H9 (cell line): ENCODE data around the gene GNAS. TPM values are rescaled to one million over a fixed set of nuclear protein-coding genes. Genes with fewer than 3 reads are reported as not detected.

Experiments
- DNase-seq: peaks from one replicate; pipeline ENCODE4 v3.0.0-alpha.2; 2017
- H2AFZ ChIP-seq: one replicate; pipeline ENCODE4 v1.6.1; 2013; ENCODE audit warnings: mild to moderate bottlenecking, low read length, control low read depth, moderate library complexity
- H2AK5ac ChIP-seq: 2 replicates; pipeline ENCODE4 v1.6.1; 2013; ENCODE audit warnings: low read length, control low read depth, mixed read lengths; ENCODE audit not compliant: insufficient read length
- H2BK120ac ChIP-seq: one replicate; pipeline ENCODE4 v1.6.1; 2013; ENCODE audit warnings: low read depth, mild to moderate bottlenecking, low read length, control low read depth, inconsistent platforms; ENCODE audit not compliant: poor library complexity, severe bottlenecking
- H2BK12ac ChIP-seq: 2 replicates; pipeline ENCODE4 v1.6.1; 2013; ENCODE audit warnings: low read length, control low read depth, mixed read lengths, low read depth; ENCODE audit not compliant: insufficient read length
- H2BK15ac ChIP-seq: 2 replicates; pipeline ENCODE4 v1.6.1; 2013; ENCODE audit warnings: low read depth, low read length, control low read depth
- H2BK20ac ChIP-seq: one replicate; pipeline ENCODE4 v1.6.1; 2013; ENCODE audit warnings: low read depth, mild to moderate bottlenecking, low read length, control low read depth, inconsistent platforms; ENCODE audit not compliant: poor library complexity, severe bottlenecking
- H2BK5ac ChIP-seq: 2 replicates; pipeline ENCODE4 v1.6.1; 2013; ENCODE audit warnings: low read length, control low read depth, mixed read lengths; ENCODE audit not compliant: insufficient read length
- H3K14ac ChIP-seq: 2 replicates; pipeline ENCODE4 v1.6.1; 2013; ENCODE audit warnings: low read length, control low read depth; ENCODE audit not compliant: insufficient read depth
- H3K18ac ChIP-seq: 2 replicates; pipeline ENCODE4 v1.6.1; 2013; ENCODE audit warnings: low read depth, mild to moderate bottlenecking, mixed read lengths, low read length, control low read depth; ENCODE audit not compliant: insufficient read length
- H3K23ac ChIP-seq: 2 replicates; pipeline ENCODE4 v1.6.1; 2013; ENCODE audit warnings: low read length, control low read depth, mixed read lengths, low read depth; ENCODE audit not compliant: insufficient read length
- H3K23me2 ChIP-seq: 2 replicates; pipeline ENCODE4 v1.6.1; 2013; ENCODE audit warnings: low read depth, mild to moderate bottlenecking, mixed read lengths, low read length, control low read depth; ENCODE audit not compliant: insufficient read length, poor library complexity, severe bottlenecking
- H3K27ac ChIP-seq: 2 replicates; pipeline ENCODE4 v1.5.1; 2013; ENCODE audit warnings: low read length, control low read depth, mixed read lengths, low read depth; ENCODE audit not compliant: insufficient read length
- H3K27me3 ChIP-seq: 2 replicates; pipeline ENCODE4 v1.6.1; 2013; ENCODE audit warnings: low read length, control low read depth, inconsistent platforms; ENCODE audit not compliant: insufficient read depth
- H3K4ac ChIP-seq: 2 replicates; pipeline ENCODE4 v1.6.1; 2013; ENCODE audit warnings: low read depth, mild to moderate bottlenecking, control low read depth, inconsistent platforms, low read length, moderate library complexity
- H3K4me1 ChIP-seq: 2 replicates; pipeline ENCODE4 v1.6.1; 2013; ENCODE audit warnings: low read length, control low read depth, inconsistent platforms; ENCODE audit not compliant: insufficient read depth
- H3K4me2 ChIP-seq: 2 replicates; pipeline ENCODE4 v1.6.1; 2013; ENCODE audit warnings: low read length, control low read depth, mixed read lengths; ENCODE audit not compliant: insufficient read length, insufficient read depth
- H3K56ac ChIP-seq: 2 replicates; pipeline ENCODE4 v1.6.1; 2013; ENCODE audit warnings: low read depth, mild to moderate bottlenecking, mixed read lengths, low read length, control low read depth; ENCODE audit not compliant: insufficient read length
- H3K79me1 ChIP-seq: 2 replicates; pipeline ENCODE4 v1.6.1; 2013; ENCODE audit warnings: low read depth, mild to moderate bottlenecking, moderate library complexity, low read length, control low read depth, inconsistent platforms; ENCODE audit not compliant: insufficient read depth, poor library complexity, severe bottlenecking
- H3K79me2 ChIP-seq: 2 replicates; pipeline ENCODE4 v1.6.1; 2013; ENCODE audit warnings: low read length, control low read depth, inconsistent platforms; ENCODE audit not compliant: insufficient read depth
- H3K9ac ChIP-seq: 2 replicates; pipeline ENCODE4 v1.6.1; 2013; ENCODE audit warnings: low read length, control low read depth, mixed read lengths; ENCODE audit not compliant: insufficient read length; ENCODE audit errors: extremely low read depth
- H3K9me3 ChIP-seq: one replicate; pipeline ENCODE4 v1.6.1; 2013; ENCODE audit warnings: low read depth, low read length, inconsistent platforms; ENCODE audit not compliant: control insufficient read depth
- H3T11ph ChIP-seq: one replicate; pipeline ENCODE4 v1.6.1; 2013; ENCODE audit warnings: mild to moderate bottlenecking, low read length, control low read depth, inconsistent platforms
- H4K20me1 ChIP-seq: one replicate; pipeline ENCODE4 v1.6.1; 2013; ENCODE audit not compliant: control insufficient read depth, insufficient read length, insufficient read depth
- H4K5ac ChIP-seq: 2 replicates; pipeline ENCODE4 v1.6.1; 2013; ENCODE audit warnings: low read depth, mild to moderate bottlenecking, mixed read lengths, low read length, control low read depth; ENCODE audit not compliant: insufficient read length
- H4K8ac ChIP-seq: replicated peaks from 2 replicates; pipeline ENCODE4 v1.6.1; 2013; ENCODE audit warnings: low read length, control low read depth, mixed read lengths, low read depth; ENCODE audit not compliant: insufficient read length
- H4K91ac ChIP-seq: 2 replicates; pipeline ENCODE4 v1.6.1; 2013; ENCODE audit warnings: low read depth, mild to moderate bottlenecking, moderate library complexity, mixed read lengths, low read length, control low read depth; ENCODE audit not compliant: insufficient read length
- H3K27ac Mint-ChIP-seq, 3 experiments: 2 replicates in 2 of 3; 3 replicates in 1 of 3; pipeline ENCODE4 v1.8.0; 2020 to 2021; ENCODE audit warnings: mixed read lengths in 3 of 3, mild to moderate bottlenecking in 1 of 3, moderate library complexity in 1 of 3
- H3K27me3 Mint-ChIP-seq: 2 replicates; pipeline ENCODE4 v1.8.0; 2021; ENCODE audit warnings: low read depth, mild to moderate bottlenecking, moderate library complexity, mixed read lengths
- H3K36me3 Mint-ChIP-seq, 3 experiments: 2 replicates in 2 of 3; 3 replicates in 1 of 3; pipeline ENCODE4 v1.8.0; 2020 to 2021; ENCODE audit warnings: low read depth in 3 of 3, mixed read lengths in 3 of 3; ENCODE audit not compliant: insufficient read depth in 1 of 3
- H3K4me1 Mint-ChIP-seq, 2 experiments: 2 replicates each; pipeline ENCODE4 v1.8.0; 2020; ENCODE audit warnings: mixed read lengths in 2 of 2
- H3K4me3 Mint-ChIP-seq, 2 experiments: 2 replicates in 1 of 2; 3 replicates in 1 of 2; pipeline ENCODE4 v1.8.0; 2020 to 2021; ENCODE audit warnings: mild to moderate bottlenecking in 2 of 2, mixed read lengths in 2 of 2, moderate library complexity in 1 of 2
- H3K9me3 Mint-ChIP-seq, 2 experiments: 2 replicates in 1 of 2; 3 replicates in 1 of 2; pipeline ENCODE4 v1.8.0; 2020; ENCODE audit warnings: mild to moderate bottlenecking in 2 of 2, mixed read lengths in 2 of 2, moderate library complexity in 1 of 2
- WGBS: extraction: QIAGEN DNeasy Blood & Tissue Kit; methylation state at CpG from one replicate; pipeline ENCODE4 v1.1.7; 2013; ENCODE audit warnings: missing lambda C conversion rate, low lambda C conversion rate, mixed read lengths; ENCODE audit not compliant: insufficient read length; ENCODE audit errors: extremely low coverage; 5-methylcytosine and 5-hydroxymethylcytosine counted together
- total RNA-seq: library from RNA; stranded (reverse); gene quantifications from 2 replicates; pipeline ENCODE4 v1.2.1, GENCODE V29; 2021
- TF ChIP-seq, protein P1 (sequence below): fragments of 200-600 bp; sonication (generic); conservative IDR thresholded peaks from 3 replicates; pipeline ENCODE4 v1.8.0; 2021; ENCODE audit warnings: antibody characterized with exemption, mild to moderate bottlenecking

GNAS gene
- total RNA-seq, 1 experiment from 2014 or later = 920 TPM

DNA sequence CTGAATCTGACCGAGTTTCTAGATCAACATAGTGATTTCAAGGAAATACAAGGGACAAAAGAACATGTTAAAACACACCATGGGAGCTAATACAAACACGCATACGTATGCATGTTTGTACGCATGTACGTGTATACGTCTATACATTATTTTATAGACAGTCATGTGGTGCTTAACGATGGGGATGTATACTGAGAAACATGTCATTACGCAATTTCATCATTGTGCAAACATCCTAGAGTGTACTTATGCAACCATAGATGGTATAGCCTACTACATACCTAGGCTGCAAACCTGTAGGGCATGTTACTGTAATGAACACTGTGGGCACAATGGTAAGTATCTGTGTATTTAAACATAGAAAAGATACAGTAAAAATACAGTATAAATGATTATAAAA, 103.6 kb downstream of the GNAS start:
- Histone ChIP-seq H2BK5ac (no peak overlapping the region), H3K4me2 (no peak overlapping the region), H2AFZ (no peak overlapping the region), H3K56ac (no peak overlapping the region), H3K4me1 (no peaks in the 10 kb centered on the region), H4K20me1 (no peaks in the 10 kb centered on the region), H2BK120ac (no peak overlapping the region), H3K4ac (no peak overlapping the region), H3K23me2 (no peaks in the 10 kb centered on the region), H3K23ac (no peak overlapping the region), H2BK12ac (no peak overlapping the region), H2BK15ac (no peak overlapping the region), H3K27me3 (no peaks in the 10 kb centered on the region), H3T11ph (no peak overlapping the region), H3K14ac (no peak overlapping the region), H3K9me3 (no peaks in the 10 kb centered on the region), H4K91ac (no peak overlapping the region), H4K5ac (no peak overlapping the region), H3K79me2 (no peaks in the 10 kb centered on the region), H3K79me1 (no peaks in the 10 kb centered on the region), H3K18ac (no peak overlapping the region), H2AK5ac (no peak overlapping the region), H3K9ac (no peak overlapping the region), H4K8ac (no peak overlapping the region), H3K27ac (no peak overlapping the region), H2BK20ac (no peak overlapping the region)
- no peaks in the 10 kb centered on the region for H3K36me3 Mint-ChIP-seq
- H3K4me1 Mint-ChIP-seq = no peaks in the 10 kb centered on the region
- no peak overlapping the region for H3K4me3 Mint-ChIP-seq
- TF ChIP-seq, protein P1, sequence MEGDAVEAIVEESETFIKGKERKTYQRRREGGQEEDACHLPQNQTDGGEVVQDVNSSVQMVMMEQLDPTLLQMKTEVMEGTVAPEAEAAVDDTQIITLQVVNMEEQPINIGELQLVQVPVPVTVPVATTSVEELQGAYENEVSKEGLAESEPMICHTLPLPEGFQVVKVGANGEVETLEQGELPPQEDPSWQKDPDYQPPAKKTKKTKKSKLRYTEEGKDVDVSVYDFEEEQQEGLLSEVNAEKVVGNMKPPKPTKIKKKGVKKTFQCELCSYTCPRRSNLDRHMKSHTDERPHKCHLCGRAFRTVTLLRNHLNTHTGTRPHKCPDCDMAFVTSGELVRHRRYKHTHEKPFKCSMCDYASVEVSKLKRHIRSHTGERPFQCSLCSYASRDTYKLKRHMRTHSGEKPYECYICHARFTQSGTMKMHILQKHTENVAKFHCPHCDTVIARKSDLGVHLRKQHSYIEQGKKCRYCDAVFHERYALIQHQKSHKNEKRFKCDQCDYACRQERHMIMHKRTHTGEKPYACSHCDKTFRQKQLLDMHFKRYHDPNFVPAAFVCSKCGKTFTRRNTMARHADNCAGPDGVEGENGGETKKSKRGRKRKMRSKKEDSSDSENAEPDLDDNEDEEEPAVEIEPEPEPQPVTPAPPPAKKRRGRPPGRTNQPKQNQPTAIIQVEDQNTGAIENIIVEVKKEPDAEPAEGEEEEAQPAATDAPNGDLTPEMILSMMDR = no peak
- no peak for DNase-seq
- H3K27ac Mint-ChIP-seq = no peak overlapping the region
- no peaks in the 10 kb centered on the region; a peak in 2 of 5 replicates for H3K9me3 Mint-ChIP-seq
- peaks cover 4% of the 10 kb centered on the region for H3K27me3 Mint-ChIP-seq
- WGBS = no CpG with 5 or more reads among the region's 8 CpGs
